Measurements from ENCODE around the gene ZNF609.

ZNF609 gene

DNA sequence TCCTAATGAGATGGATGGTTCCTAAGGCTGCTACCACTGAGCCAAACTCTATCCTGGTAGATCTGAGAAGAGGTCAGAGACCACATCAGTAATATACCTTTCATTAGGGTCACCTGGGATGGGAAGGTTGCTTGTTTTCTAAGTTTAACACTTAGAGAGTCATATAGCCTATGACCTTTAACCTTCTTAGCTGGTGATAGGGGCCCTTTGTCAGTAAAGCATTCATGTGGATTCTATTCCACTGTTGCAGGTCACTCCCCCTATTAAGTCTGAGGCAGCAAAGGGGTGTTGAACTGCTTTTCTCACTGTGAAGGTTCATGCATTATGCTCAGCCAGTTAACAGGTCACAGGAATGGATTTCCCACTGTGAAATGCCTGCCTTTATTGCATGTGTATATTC is 6.1 kb upstream of the ZNF609 start:
- H3K27ac ChIP-seq: no peak overlapping the region
- ChIA-PET POLR2A (ENCODE audit: low non-redundant PET) (no interaction called here), CTCF (interaction anchor here (1.2 kb wide), 1 partner anchor 11 kb away, joined by 4 read pairs; no protein-coding TSS in a partner anchor)
- TF ChIP-seq CTCF (conservative IDR thresholded peaks at IDR 0.05; ENCODE audit: low read depth): no peak
- no peak for DNase-seq (ENCODE audit: low spot score)

DNA sequence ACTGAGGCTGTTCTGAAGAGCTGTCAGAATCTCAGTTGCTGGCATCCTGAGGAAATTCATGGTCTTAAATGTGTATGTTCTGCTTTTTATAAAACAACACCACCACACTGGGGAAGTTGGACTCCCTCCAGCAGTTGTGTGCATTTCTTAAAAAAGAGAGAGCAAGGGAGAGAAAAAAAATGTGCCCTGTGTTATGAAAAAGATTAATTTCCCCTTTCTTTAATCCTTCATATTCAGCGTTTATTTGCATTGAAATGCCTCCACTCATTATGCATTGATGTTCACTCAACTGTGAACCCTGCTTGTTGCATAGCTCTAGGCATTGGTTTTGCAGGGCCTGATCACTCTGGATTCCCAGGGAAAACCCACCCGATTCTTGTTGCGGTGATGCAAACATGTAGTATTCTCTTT is 4.4 kb upstream of the ZNF609 start:
- POLR2A ChIA-PET (ENCODE audit: low non-redundant PET): no interaction called here
- CTCF ChIA-PET: no interaction called here
- no peak for TF ChIP-seq CTCF (conservative IDR thresholded peaks at IDR 0.05; ENCODE audit: low read depth)
- no peak overlapping the region for H3K27ac ChIP-seq
- DNase-seq (ENCODE audit: low spot score): no peak

- no peak overlapping the region for H3K27ac ChIP-seq
- ChIA-PET CTCF (no interaction called here), POLR2A (ENCODE audit: low non-redundant PET) (no interaction called here)
- DNase-seq (ENCODE audit: low spot score): no peak
- TF ChIP-seq CTCF (conservative IDR thresholded peaks at IDR 0.05; ENCODE audit: low read depth): no peak
Measured at GRCh38 chr15:64456634-64457108, 3.7 kb upstream of the ZNF609 start.

DNA sequence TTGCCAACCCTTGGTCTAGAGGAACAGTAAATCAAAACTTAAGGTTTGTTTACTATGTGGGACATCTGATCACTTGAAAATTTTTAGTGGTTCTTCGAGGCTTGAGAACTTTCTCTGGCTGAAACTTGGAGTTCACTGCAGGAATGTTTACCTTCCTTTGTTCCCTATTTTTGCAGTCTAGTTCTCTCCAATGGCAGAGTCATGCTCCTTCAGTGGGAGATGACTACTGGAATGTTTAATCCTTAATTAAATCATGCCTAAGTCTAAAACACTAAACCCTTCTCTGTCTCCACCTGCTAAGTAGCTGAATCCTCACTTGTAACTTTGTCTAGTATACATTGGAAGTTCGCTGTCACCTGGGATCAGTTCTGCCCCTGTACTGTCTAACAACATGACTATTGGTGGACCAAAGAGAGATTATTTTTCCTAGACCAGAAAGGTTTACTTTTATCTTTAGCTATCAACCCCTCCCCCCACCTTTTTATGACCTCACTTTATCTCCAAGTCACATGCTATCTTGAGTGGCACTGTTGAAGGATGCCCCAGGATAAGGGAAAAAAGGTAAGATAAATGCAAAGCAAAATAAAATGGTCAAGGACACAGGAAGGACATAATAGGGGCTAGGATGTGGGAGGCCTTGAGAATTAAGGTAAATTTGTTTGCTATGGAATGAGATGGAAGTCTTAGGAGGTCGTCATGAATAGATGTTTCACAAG is 1.2 kb upstream of the ZNF609 start:
- no peak for DNase-seq (ENCODE audit: low spot score)
- TF ChIP-seq CTCF (conservative IDR thresholded peaks at IDR 0.05; ENCODE audit: low read depth): no peak
- H3K27ac ChIP-seq: no peak overlapping the region
- ChIA-PET POLR2A (ENCODE audit: low non-redundant PET) (interaction anchor here (0.6 kb wide), 1 partner anchor 16 kb away, joined by 4 read pairs; no protein-coding TSS in a partner anchor), CTCF (interaction anchor here (0.5 to 1.2 kb wide), 3 partner anchors 9 to 99 kb away, joined by 3 read pairs; no protein-coding TSS in a partner anchor)

GRCh38 chr15:64460724-64461720 is 644 bp downstream of the ZNF609 start:
- H3K27ac ChIP-seq: peak overlapping the region; percentile 95
- no peak for TF ChIP-seq CTCF (conservative IDR thresholded peaks at IDR 0.05; ENCODE audit: low read depth)
- ChIA-PET POLR2A (ENCODE audit: low non-redundant PET) (no interaction called here), CTCF (interaction anchor here (0.6 to 0.7 kb wide), 3 partner anchors 16 to 387 kb away, joined by 3 to 5 read pairs (median 3); no protein-coding TSS in a partner anchor)
- peak; percentile 83 for DNase-seq (ENCODE audit: low spot score)

DNA sequence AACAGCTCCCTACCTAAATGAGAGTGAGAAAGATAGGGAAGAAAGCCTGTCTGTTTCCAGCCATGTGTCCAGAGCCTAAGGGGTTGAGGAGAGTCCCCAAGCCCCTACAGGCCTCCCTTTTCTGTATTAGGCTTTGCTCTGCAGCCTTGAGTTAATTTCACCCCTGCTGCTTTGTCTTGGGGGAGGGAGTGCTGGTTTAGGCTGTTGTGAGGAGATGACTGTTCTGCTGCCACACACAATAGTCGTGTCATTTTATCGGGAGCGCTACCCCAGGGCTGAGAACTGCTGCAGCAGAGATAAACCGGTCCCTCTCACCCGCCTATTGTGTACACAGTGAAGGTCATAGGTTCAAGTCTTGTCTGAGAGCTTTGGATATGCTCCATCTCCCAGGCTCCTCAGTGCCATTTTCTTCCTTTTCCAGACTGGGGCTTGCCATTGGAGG is 1.4 kb downstream of the ZNF609 start:
- ChIA-PET CTCF (interaction anchor here (0.7 kb wide), 1 partner anchor 15 kb away, joined by 3 read pairs; no protein-coding TSS in a partner anchor), POLR2A (ENCODE audit: low non-redundant PET) (no interaction called here)
- peak overlapping the region; percentile 95 for H3K27ac ChIP-seq
- DNase-seq (ENCODE audit: low spot score): no peak
- TF ChIP-seq CTCF (conservative IDR thresholded peaks at IDR 0.05; ENCODE audit: low read depth): no peak

Measured in RWPE1 (cell line).